Measurements from ENCODE around the gene TGFB1.

DNA sequence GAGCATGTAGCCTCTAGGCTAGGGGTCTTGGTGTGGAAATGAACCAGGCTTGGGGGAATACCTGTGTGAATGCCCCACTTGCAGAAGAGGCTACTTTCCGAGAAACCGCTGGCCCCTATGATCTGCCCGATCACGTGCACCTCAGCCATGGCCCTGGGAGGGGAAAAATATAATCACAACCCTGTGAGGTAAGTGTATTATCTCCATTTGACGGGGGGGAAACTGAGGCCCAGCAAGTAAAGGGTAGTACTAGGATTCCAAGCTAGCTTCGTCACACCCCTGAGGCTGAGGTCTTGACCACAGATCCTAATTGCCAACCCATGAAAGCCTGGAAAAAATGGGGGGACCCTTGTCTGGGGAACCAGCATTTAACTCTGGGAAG, 9.6 kb upstream of the TGFB1 start:
- TF ChIP-seq, protein P1, sequence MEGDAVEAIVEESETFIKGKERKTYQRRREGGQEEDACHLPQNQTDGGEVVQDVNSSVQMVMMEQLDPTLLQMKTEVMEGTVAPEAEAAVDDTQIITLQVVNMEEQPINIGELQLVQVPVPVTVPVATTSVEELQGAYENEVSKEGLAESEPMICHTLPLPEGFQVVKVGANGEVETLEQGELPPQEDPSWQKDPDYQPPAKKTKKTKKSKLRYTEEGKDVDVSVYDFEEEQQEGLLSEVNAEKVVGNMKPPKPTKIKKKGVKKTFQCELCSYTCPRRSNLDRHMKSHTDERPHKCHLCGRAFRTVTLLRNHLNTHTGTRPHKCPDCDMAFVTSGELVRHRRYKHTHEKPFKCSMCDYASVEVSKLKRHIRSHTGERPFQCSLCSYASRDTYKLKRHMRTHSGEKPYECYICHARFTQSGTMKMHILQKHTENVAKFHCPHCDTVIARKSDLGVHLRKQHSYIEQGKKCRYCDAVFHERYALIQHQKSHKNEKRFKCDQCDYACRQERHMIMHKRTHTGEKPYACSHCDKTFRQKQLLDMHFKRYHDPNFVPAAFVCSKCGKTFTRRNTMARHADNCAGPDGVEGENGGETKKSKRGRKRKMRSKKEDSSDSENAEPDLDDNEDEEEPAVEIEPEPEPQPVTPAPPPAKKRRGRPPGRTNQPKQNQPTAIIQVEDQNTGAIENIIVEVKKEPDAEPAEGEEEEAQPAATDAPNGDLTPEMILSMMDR (IDR thresholded peaks at IDR 0.05; ENCODE audit: low read depth, low read length, missing input control): no peak
- no peak for TF ChIP-seq SP1 (IDR thresholded peaks at IDR 0.05)
